ENCODE data around the gene DGCR2.

GRCh38 chr22:19166421-19166820 lies 44.2 kb upstream of the DGCR2 start:
- TF ChIP-seq, protein P1, sequence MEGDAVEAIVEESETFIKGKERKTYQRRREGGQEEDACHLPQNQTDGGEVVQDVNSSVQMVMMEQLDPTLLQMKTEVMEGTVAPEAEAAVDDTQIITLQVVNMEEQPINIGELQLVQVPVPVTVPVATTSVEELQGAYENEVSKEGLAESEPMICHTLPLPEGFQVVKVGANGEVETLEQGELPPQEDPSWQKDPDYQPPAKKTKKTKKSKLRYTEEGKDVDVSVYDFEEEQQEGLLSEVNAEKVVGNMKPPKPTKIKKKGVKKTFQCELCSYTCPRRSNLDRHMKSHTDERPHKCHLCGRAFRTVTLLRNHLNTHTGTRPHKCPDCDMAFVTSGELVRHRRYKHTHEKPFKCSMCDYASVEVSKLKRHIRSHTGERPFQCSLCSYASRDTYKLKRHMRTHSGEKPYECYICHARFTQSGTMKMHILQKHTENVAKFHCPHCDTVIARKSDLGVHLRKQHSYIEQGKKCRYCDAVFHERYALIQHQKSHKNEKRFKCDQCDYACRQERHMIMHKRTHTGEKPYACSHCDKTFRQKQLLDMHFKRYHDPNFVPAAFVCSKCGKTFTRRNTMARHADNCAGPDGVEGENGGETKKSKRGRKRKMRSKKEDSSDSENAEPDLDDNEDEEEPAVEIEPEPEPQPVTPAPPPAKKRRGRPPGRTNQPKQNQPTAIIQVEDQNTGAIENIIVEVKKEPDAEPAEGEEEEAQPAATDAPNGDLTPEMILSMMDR (IDR thresholded peaks at IDR 0.05), result no peak
- TF ChIP-seq POLR2A (IDR thresholded peaks at IDR 0.05), result no peak
